ENCODE results near the gene TBC1D5. TPM values are rescaled to one million over a fixed set of nuclear protein-coding genes. Genes with fewer than 3 reads are reported as not detected.

Gene TBC1D5
- total RNA-seq, 1 donor: 45.5 TPM

GRCh38 chr3:17322106-17322793, 420.2 kb downstream of the TBC1D5 start:
- peak in 2 of 3 donors; percentile 15 to 35 for DNase-seq (ENCODE audit: low read depth in 2 of 3, low spot score in 2 of 3)

- DNase-seq (ENCODE audit: low read depth in 2 of 3, low spot score in 2 of 3): no peak
Measured at GRCh38 chr3:17320266-17320665, 422.2 kb downstream of the TBC1D5 start.

- DNase-seq (ENCODE audit: low read depth in 2 of 3, low spot score in 2 of 3): peak in 1 of 3 donors; percentile 8
Measured at GRCh38 chr3:17315897-17316296, 426.5 kb downstream of the TBC1D5 start.

- DNase-seq (ENCODE audit: low read depth in 2 of 3, low spot score in 2 of 3): no peak
Measured at GRCh38 chr3:17314171-17314570, 428.3 kb downstream of the TBC1D5 start.

- no peak for DNase-seq (ENCODE audit: low read depth in 2 of 3, low spot score in 2 of 3)
Measured at GRCh38 chr3:17313746-17314145, 428.7 kb downstream of the TBC1D5 start.

GRCh38 chr3:17310983-17311382, 431.4 kb downstream of the TBC1D5 start:
- no peak for DNase-seq (ENCODE audit: low read depth in 2 of 3, low spot score in 2 of 3)

- peak in 2 of 3 donors; percentile 33 to 53 for DNase-seq (ENCODE audit: low read depth in 2 of 3, low spot score in 2 of 3)
Measured at GRCh38 chr3:17307887-17308286, 434.5 kb downstream of the TBC1D5 start.

GRCh38 chr3:17307482-17307881, 434.9 kb downstream of the TBC1D5 start:
- DNase-seq (ENCODE audit: low read depth in 2 of 3, low spot score in 2 of 3): peak in 2 of 3 donors; percentile 14 to 29

- DNase-seq (ENCODE audit: low read depth in 2 of 3, low spot score in 2 of 3): no peak
Measured at GRCh38 chr3:17304969-17305368, 437.5 kb downstream of the TBC1D5 start.

- DNase-seq (ENCODE audit: low read depth in 2 of 3, low spot score in 2 of 3): no peak
Measured at GRCh38 chr3:17302774-17303173, 439.7 kb downstream of the TBC1D5 start.

GRCh38 chr3:17302170-17302569, 440.3 kb downstream of the TBC1D5 start:
- no peak for DNase-seq (ENCODE audit: low read depth in 2 of 3, low spot score in 2 of 3)

- peak in 1 of 3 donors; percentile 8 for DNase-seq (ENCODE audit: low read depth in 2 of 3, low spot score in 2 of 3)
Measured at GRCh38 chr3:17301271-17301670, 441.2 kb downstream of the TBC1D5 start.

- DNase-seq (ENCODE audit: low read depth in 2 of 3, low spot score in 2 of 3): peak in 1 of 3 donors; percentile 18
Measured at GRCh38 chr3:17300441-17300840, 442.0 kb downstream of the TBC1D5 start.

- DNase-seq (ENCODE audit: low read depth in 2 of 3, low spot score in 2 of 3): no peak
Measured at GRCh38 chr3:17298038-17298437, 444.4 kb downstream of the TBC1D5 start.

GRCh38 chr3:17292556-17292955, 449.9 kb downstream of the TBC1D5 start:
- no peak for DNase-seq (ENCODE audit: low read depth in 2 of 3, low spot score in 2 of 3)

GRCh38 chr3:17290894-17291293, 451.5 kb downstream of the TBC1D5 start:
- no peak for DNase-seq (ENCODE audit: low read depth in 2 of 3, low spot score in 2 of 3)

- no peak for DNase-seq (ENCODE audit: low read depth in 2 of 3, low spot score in 2 of 3)
Measured at GRCh38 chr3:17288839-17289399, 453.5 kb downstream of the TBC1D5 start.

- no peak for DNase-seq (ENCODE audit: low read depth in 2 of 3, low spot score in 2 of 3)
Measured at GRCh38 chr3:17287006-17287689, 455.3 kb downstream of the TBC1D5 start.

- DNase-seq (ENCODE audit: low read depth in 2 of 3, low spot score in 2 of 3): no peak
Measured at GRCh38 chr3:17278006-17278405, 464.4 kb downstream of the TBC1D5 start.

GRCh38 chr3:17266846-17267245, 475.6 kb downstream of the TBC1D5 start:
- DNase-seq (ENCODE audit: low read depth in 2 of 3, low spot score in 2 of 3): no peak

- DNase-seq (ENCODE audit: low read depth in 2 of 3, low spot score in 2 of 3): no peak
Measured at GRCh38 chr3:17261627-17262369, 480.6 kb downstream of the TBC1D5 start.
